ENCODE data around the gene CENPL. TPM values are rescaled to one million over a fixed set of nuclear protein-coding genes. Genes with fewer than 3 reads are reported as not detected.

The CENPL gene
- total and polyA plus RNA-seq, 9 of the 15 experiments (the other 6 are each of a cell fraction or from before 2014, with no cell fraction given): 33.0 to 52.7 (median 39.7) TPM

GRCh38 chr1:173868266-173869020, 43.8 kb upstream of the CENPL start, which contains the start of gene ZBTB37 (continued):
- TF ChIP-seq, protein P1, sequence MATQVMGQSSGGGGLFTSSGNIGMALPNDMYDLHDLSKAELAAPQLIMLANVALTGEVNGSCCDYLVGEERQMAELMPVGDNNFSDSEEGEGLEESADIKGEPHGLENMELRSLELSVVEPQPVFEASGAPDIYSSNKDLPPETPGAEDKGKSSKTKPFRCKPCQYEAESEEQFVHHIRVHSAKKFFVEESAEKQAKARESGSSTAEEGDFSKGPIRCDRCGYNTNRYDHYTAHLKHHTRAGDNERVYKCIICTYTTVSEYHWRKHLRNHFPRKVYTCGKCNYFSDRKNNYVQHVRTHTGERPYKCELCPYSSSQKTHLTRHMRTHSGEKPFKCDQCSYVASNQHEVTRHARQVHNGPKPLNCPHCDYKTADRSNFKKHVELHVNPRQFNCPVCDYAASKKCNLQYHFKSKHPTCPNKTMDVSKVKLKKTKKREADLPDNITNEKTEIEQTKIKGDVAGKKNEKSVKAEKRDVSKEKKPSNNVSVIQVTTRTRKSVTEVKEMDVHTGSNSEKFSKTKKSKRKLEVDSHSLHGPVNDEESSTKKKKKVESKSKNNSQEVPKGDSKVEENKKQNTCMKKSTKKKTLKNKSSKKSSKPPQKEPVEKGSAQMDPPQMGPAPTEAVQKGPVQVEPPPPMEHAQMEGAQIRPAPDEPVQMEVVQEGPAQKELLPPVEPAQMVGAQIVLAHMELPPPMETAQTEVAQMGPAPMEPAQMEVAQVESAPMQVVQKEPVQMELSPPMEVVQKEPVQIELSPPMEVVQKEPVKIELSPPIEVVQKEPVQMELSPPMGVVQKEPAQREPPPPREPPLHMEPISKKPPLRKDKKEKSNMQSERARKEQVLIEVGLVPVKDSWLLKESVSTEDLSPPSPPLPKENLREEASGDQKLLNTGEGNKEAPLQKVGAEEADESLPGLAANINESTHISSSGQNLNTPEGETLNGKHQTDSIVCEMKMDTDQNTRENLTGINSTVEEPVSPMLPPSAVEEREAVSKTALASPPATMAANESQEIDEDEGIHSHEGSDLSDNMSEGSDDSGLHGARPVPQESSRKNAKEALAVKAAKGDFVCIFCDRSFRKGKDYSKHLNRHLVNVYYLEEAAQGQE (IDR thresholded peaks at IDR 0.05; ENCODE audit: borderline replicate concordance): peak; percentile 98
- TF ChIP-seq, protein P1 (CRISPR knock-in tag; IDR thresholded peaks at IDR 0.05; ENCODE audit: low read depth): no peak
- TF ChIP-seq NFRKB (IDR thresholded peaks at IDR 0.05; ENCODE audit: low read depth): peak; percentile 59; the same call in 1 of the 2 replicates
- TF ChIP-seq ZNF212 (CRISPR knock-in tag; IDR thresholded peaks at IDR 0.05): no peak
- TF ChIP-seq RBM34 (IDR thresholded peaks at IDR 0.05; ENCODE audit: borderline replicate concordance, insufficient read depth, low read length): no peak
- peak; percentile 37 to 64; a peak in 1 of 4 replicates for TF ChIP-seq ARNT (IDR thresholded peaks at IDR 0.05)
- peak; percentile 41; the same call in 1 of the 2 replicates for TF ChIP-seq E2F1 (CRISPR knock-in tag; IDR thresholded peaks at IDR 0.05)
- peak; percentile 61 for TF ChIP-seq MTA2 (IDR thresholded peaks at IDR 0.05; ENCODE audit: low read depth)
- TF ChIP-seq ZBTB17 (CRISPR knock-in tag; IDR thresholded peaks at IDR 0.05): no peak
- no peak for TF ChIP-seq PTTG1 (tag; IDR thresholded peaks at IDR 0.05; ENCODE audit: low read depth)
- peak; percentile 60 for TF ChIP-seq ELF2 (CRISPR knock-in tag; IDR thresholded peaks at IDR 0.05)
- TF ChIP-seq NBN (IDR thresholded peaks at IDR 0.05; ENCODE audit: low read depth): peak; percentile 44
- TF ChIP-seq RERE (CRISPR knock-in tag; IDR thresholded peaks at IDR 0.05; ENCODE audit: borderline replicate concordance): no peak
